T-cell (primary cell): Measurements from ENCODE around the gene EFNB2. TPM values are rescaled to one million over a fixed set of nuclear protein-coding genes. Genes with fewer than 3 reads are reported as not detected.

Experiments
- ATAC-seq, 4 experiments: fragments of 200-7000 bp in 3 of 4; fragments of 150-1000 bp in 1 of 4; cut with Tn5 transposase; replicated peaks in 1 of 4; 1 replicate in 3 of 4; 2 replicates in 1 of 4; pipeline ENCODE4 v1.10.0; 2021; ENCODE audit warnings: moderate library complexity in 3 of 4, mild to moderate bottlenecking in 2 of 4, moderate number of reproducible peaks in 1 of 4
- CTCF ChIA-PET, 2 donors: fragments of 300-600 bp; sonication (Branson Sonifier 250); formaldehyde crosslinking; loops; one replicate each; lab custom pipeline; 2022; ENCODE audit warnings: antibody characterized with exemption in 2 of 2; lab: Charles Lee
- POLR2A ChIA-PET, 2 donors: fragments of 300-600 bp; sonication (Branson Sonifier 250); formaldehyde crosslinking; loops; one replicate each; lab custom pipeline; 2022; ENCODE audit warnings: antibody characterized with exemption in 2 of 2; lab: Charles Lee
- DNase-seq, 35 experiments: peaks; one replicate each; pipeline versions ENCODE4 v3.0.0 to v3.0.0-alpha.2; 2013 to 2023
- H3K27ac ChIP-seq: one replicate; pipeline ENCODE4 v1.5.1; 2013; ENCODE audit warnings: low read length
- H3K27me3 ChIP-seq, 2 experiments: replicated peaks in 1 of 2; 1 replicate in 1 of 2; 2 replicates in 1 of 2; pipeline versions ENCODE4 v1.6.1 to v1.7.0; 2013; ENCODE audit warnings: low read length in 1 of 2, mixed read lengths in 1 of 2; ENCODE audit not compliant: control insufficient read depth in 2 of 2, insufficient read depth in 2 of 2; ENCODE audit errors: extremely low read depth in 1 of 2
- H3K36me3 ChIP-seq, 2 donors: 1 replicate in 1 of 2; 2 replicates in 1 of 2; pipeline versions ENCODE4 v1.6.1 to v1.7.0; 2013; ENCODE audit warnings: low read length in 1 of 2; ENCODE audit not compliant: control insufficient read depth in 2 of 2, insufficient read depth in 1 of 2; ENCODE audit errors: extremely low read depth in 1 of 2
- H3K4me1 ChIP-seq, 2 experiments: 1 replicate in 1 of 2; 2 replicates in 1 of 2; pipeline versions ENCODE4 v1.6.1 to v1.7.0; 2013; ENCODE audit warnings: low read length in 2 of 2, mixed read lengths in 1 of 2; ENCODE audit not compliant: insufficient read depth in 2 of 2, control insufficient read depth in 1 of 2; ENCODE audit errors: extremely low read depth in 1 of 2
- H3K4me3 ChIP-seq, 2 donors: 1 replicate in 1 of 2; 2 replicates in 1 of 2; pipeline versions ENCODE4 v1.5.1 to v1.7.0; 2013; ENCODE audit warnings: mild to moderate bottlenecking in 2 of 2, low read length in 1 of 2, moderate library complexity in 1 of 2; ENCODE audit not compliant: control insufficient read depth in 1 of 2; ENCODE audit errors: extremely low read depth in 1 of 2
- H3K9me3 ChIP-seq: 2 replicates; pipeline ENCODE4 v1.7.0; 2013
- H3K27ac Mint-ChIP-seq, 2 donors: one replicate each; pipeline ENCODE4 v1.8.0; 2020 to 2021; ENCODE audit warnings: mild to moderate bottlenecking in 2 of 2, mixed read lengths in 2 of 2
- H3K27me3 Mint-ChIP-seq, 2 donors: one replicate each; pipeline ENCODE4 v1.8.0; 2021 to 2022; ENCODE audit warnings: mixed read lengths in 2 of 2
- H3K36me3 Mint-ChIP-seq: one replicate; pipeline ENCODE4 v1.8.0; 2021; ENCODE audit warnings: mixed read lengths
- H3K4me1 Mint-ChIP-seq, 3 donors: one replicate each; pipeline ENCODE4 v1.8.0; 2020 to 2022; ENCODE audit warnings: mixed read lengths in 3 of 3, mild to moderate bottlenecking in 1 of 3
- H3K4me3 Mint-ChIP-seq, 3 donors: one replicate each; pipeline ENCODE4 v1.8.0; 2020 to 2022; ENCODE audit warnings: mild to moderate bottlenecking in 3 of 3, mixed read lengths in 3 of 3, moderate library complexity in 3 of 3
- H3K9me3 Mint-ChIP-seq, 3 donors: one replicate each; pipeline ENCODE4 v1.8.0; 2020 to 2022; ENCODE audit warnings: mixed read lengths in 3 of 3
- WGBS: methylation state at CpG from one replicate; pipeline ENCODE4 v1.1.5; 2013; ENCODE audit warnings: missing lambda C conversion rate; ENCODE audit not compliant: insufficient coverage; 5-methylcytosine and 5-hydroxymethylcytosine counted together
- total RNA-seq, 35 experiments: library from RNA in 6 of 35; stranded (reverse) in 6 of 35; fragments of 120-200 nt in 1 of 35; gene quantifications; one replicate each; pipeline versions ENCODE4 v1.2.1 to v1.2.4 and lab custom pipeline; 2013 to 2026

EFNB2 gene
- total RNA-seq, 5 donors from 2014 or later (not counting 1 experiment from before 2014, with no cell fraction given): 0.18 to 0.47 (median 0.33) TPM

GRCh38 chr13:106528718-106529414 is 6.6 kb downstream of the EFNB2 start:
- no peak for ATAC-seq
- Mint-ChIP-seq H3K36me3 (no peaks in the 10 kb centered on the region), H3K9me3 (no peaks in the 10 kb centered on the region), H3K27me3 (peaks cover 59 to 63% of the 10 kb centered on the region in 2 donors), H3K27ac (no peak overlapping the region), H3K4me1 (peaks cover 13 to 16% (median 14%) of the 10 kb centered on the region in 3 donors), H3K4me3 (no peak overlapping the region)
- Histone ChIP-seq H3K4me1 (peaks cover 6% of the 10 kb centered on the region in 2 experiments), H3K4me3 (no peak overlapping the region), H3K9me3 (no peaks in the 10 kb centered on the region), H3K36me3 (no peaks in the 10 kb centered on the region), H3K27ac (no peak overlapping the region), H3K27me3 (peaks cover 13 to 22% of the 10 kb centered on the region in 2 experiments)
- POLR2A ChIA-PET: no interaction called here
- DNase-seq: no peak
- CTCF ChIA-PET: interaction anchor here in 1 of 2 donors (1.0 kb wide), 1 partner anchor 22 kb away, joined by 3 read pairs; no protein-coding TSS in a partner anchor
- WGBS: 90% methylated on average over 5 of the region's 7 CpGs

GRCh38 chr13:106527826-106528225 is 7.6 kb downstream of the EFNB2 start:
- WGBS: 69% methylated on average over 2 of the region's 2 CpGs
- Histone ChIP-seq H3K36me3 (no peaks in the 10 kb centered on the region), H3K9me3 (no peaks in the 10 kb centered on the region), H3K4me1 (peaks cover 1 to 3% of the 10 kb centered on the region in 2 experiments), H3K27me3 (peaks cover 13 to 20% of the 10 kb centered on the region in 2 experiments), H3K4me3 (no peak overlapping the region), H3K27ac (no peak overlapping the region)
- ATAC-seq (no peak), DNase-seq (no peak)
- ChIA-PET POLR2A (no interaction called here), CTCF (interaction anchor here in 1 of 2 donors (0.8 kb wide), 1 partner anchor 92 kb away, joined by 6 read pairs; no protein-coding TSS in a partner anchor)
- no peaks in the 10 kb centered on the region for H3K36me3 Mint-ChIP-seq
- H3K9me3 Mint-ChIP-seq: no peaks in the 10 kb centered on the region
- H3K27ac Mint-ChIP-seq: no peak overlapping the region
- peaks cover 58 to 59% of the 10 kb centered on the region in 2 donors for H3K27me3 Mint-ChIP-seq
- H3K4me3 Mint-ChIP-seq: no peak overlapping the region
- H3K4me1 Mint-ChIP-seq: peaks cover 3 to 8% (median 5%) of the 10 kb centered on the region in 3 donors

- peaks cover 0 to under 1% of the 10 kb centered on the region in 2 experiments for H3K4me1 ChIP-seq
- no peak for DNase-seq
- WGBS: no CpG with 5 or more reads among the region's 1 CpG
- ChIA-PET POLR2A (no interaction called here), CTCF (interaction anchor here in 1 of 2 donors (0.8 kb wide), 1 partner anchor 93 kb away, joined by 6 read pairs; no protein-coding TSS in a partner anchor)
- Mint-ChIP-seq H3K4me1 (peaks cover 0 to 4% (median under 1%) of the 10 kb centered on the region in 3 donors), H3K4me3 (no peak overlapping the region), H3K36me3 (no peaks in the 10 kb centered on the region), H3K27me3 (peaks cover 57 to 58% of the 10 kb centered on the region in 2 donors), H3K27ac (no peak overlapping the region), H3K9me3 (no peaks in the 10 kb centered on the region)
- no peak overlapping the region for H3K27ac ChIP-seq
- no peaks in the 10 kb centered on the region for H3K36me3 ChIP-seq
- peaks cover 10 to 19% of the 10 kb centered on the region in 2 experiments for H3K27me3 ChIP-seq
- no peaks in the 10 kb centered on the region for H3K9me3 ChIP-seq
- H3K4me3 ChIP-seq: no peak overlapping the region
- no peak for ATAC-seq
These were observed 8.0 kb downstream of the EFNB2 start for GRCh38 chr13:106527445-106527801.

GRCh38 chr13:106526738-106527444 is 8.6 kb downstream of the EFNB2 start:
- Histone ChIP-seq H3K27me3 (peaks cover 5 to 18% of the 10 kb centered on the region in 2 experiments), H3K4me1 (no peaks in the 10 kb centered on the region), H3K36me3 (no peaks in the 10 kb centered on the region), H3K27ac (no peak overlapping the region), H3K4me3 (no peak overlapping the region), H3K9me3 (no peaks in the 10 kb centered on the region)
- no peak for ATAC-seq
- ChIA-PET CTCF (no interaction called here), POLR2A (no interaction called here)
- Mint-ChIP-seq H3K27ac (no peak overlapping the region), H3K9me3 (no peaks in the 10 kb centered on the region), H3K27me3 (peaks cover 55% of the 10 kb centered on the region in 2 donors), H3K36me3 (no peaks in the 10 kb centered on the region), H3K4me1 (peaks cover 0 to under 1% (median 0%) of the 10 kb centered on the region in 3 donors), H3K4me3 (no peak overlapping the region)
- 67% methylated on average over 1 of the region's 8 CpGs for WGBS
- DNase-seq: no peak

GRCh38 chr13:106525865-106526264 is 9.6 kb downstream of the EFNB2 start:
- Mint-ChIP-seq H3K4me3 (no peak overlapping the region), H3K27me3 (peaks cover 52 to 54% of the 10 kb centered on the region in 2 donors), H3K4me1 (no peaks in the 10 kb centered on the region), H3K9me3 (no peaks in the 10 kb centered on the region), H3K36me3 (no peaks in the 10 kb centered on the region), H3K27ac (no peak overlapping the region)
- ATAC-seq: no peak
- Histone ChIP-seq H3K9me3 (no peaks in the 10 kb centered on the region), H3K36me3 (no peaks in the 10 kb centered on the region), H3K27me3 (peaks cover 4 to 18% of the 10 kb centered on the region in 2 experiments), H3K27ac (no peak overlapping the region), H3K4me1 (no peaks in the 10 kb centered on the region), H3K4me3 (no peak overlapping the region)
- 60% methylated on average over 1 of the region's 3 CpGs for WGBS
- DNase-seq: no peak
- ChIA-PET POLR2A (no interaction called here), CTCF (no interaction called here)

GRCh38 chr13:106524108-106524507 is 11.4 kb downstream of the EFNB2 start:
- H3K36me3 Mint-ChIP-seq: no peaks in the 10 kb centered on the region
- peaks cover 44 to 45% of the 10 kb centered on the region in 2 donors for H3K27me3 Mint-ChIP-seq
- H3K4me3 Mint-ChIP-seq: no peak overlapping the region
- Histone ChIP-seq H3K27ac (no peak overlapping the region), H3K36me3 (no peaks in the 10 kb centered on the region), H3K4me3 (no peak overlapping the region), H3K9me3 (no peaks in the 10 kb centered on the region), H3K27me3 (peaks cover 4 to 15% of the 10 kb centered on the region in 2 experiments), H3K4me1 (no peaks in the 10 kb centered on the region)
- no peak overlapping the region for H3K27ac Mint-ChIP-seq
- H3K4me1 Mint-ChIP-seq: no peaks in the 10 kb centered on the region
- ChIA-PET POLR2A (no interaction called here), CTCF (interaction anchor here in 1 of 2 donors (1.5 kb wide), 1 partner anchor 10 kb away, joined by 5 read pairs; no protein-coding TSS in a partner anchor)
- no peak for ATAC-seq
- no peak for DNase-seq
- H3K9me3 Mint-ChIP-seq: no peaks in the 10 kb centered on the region
- WGBS: no CpG with 5 or more reads among the region's 2 CpGs
